ENCODE data around the gene IRF4. TPM values are rescaled to one million over a fixed set of nuclear protein-coding genes. Genes with fewer than 3 reads are reported as not detected.
A peak's percentile ranks its signal among the peaks of the same experiment; 100 is the strongest.

Gene IRF4
- total RNA-seq, 2 experiments from 2014 or later = 409 to 439 TPM

DNA sequence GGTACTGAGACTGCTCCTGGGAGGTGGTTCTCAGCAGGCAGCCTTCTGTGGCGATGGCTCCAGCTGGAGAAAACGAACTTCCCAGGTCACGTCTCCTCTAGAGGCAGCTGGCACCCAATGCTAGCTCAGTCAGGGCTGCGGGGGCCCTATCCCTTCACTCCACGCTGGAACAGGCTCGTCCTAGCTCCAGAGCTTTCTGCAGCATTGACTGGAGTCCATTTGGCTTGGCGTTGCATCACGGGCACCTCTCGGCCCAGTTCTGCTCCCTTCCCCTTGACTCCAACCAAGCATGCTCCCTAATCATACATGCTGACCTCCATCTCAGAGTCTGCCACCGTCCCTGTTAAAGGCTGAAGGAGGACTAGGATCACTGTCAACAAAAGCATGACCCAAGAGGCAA lies 5.9 kb upstream of the IRF4 start:
- POLR2A ChIA-PET = interaction anchor here (0.6 to 1.2 kb wide), 3 partner anchors 10 to 26 kb away, joined by 3 read pairs; no protein-coding TSS in a partner anchor
- Mint-ChIP-seq H3K4me3 (no peak overlapping the region), H3K9me3 (no peaks in the 10 kb centered on the region), H3K4me1 (ENCODE audit: low read depth) (peaks cover 26% of the 10 kb centered on the region), H3K36me3 (ENCODE audit: low read depth) (no peaks in the 10 kb centered on the region), H3K27me3 (peaks cover 9% of the 10 kb centered on the region), H3K27ac (no peak overlapping the region)
- CTCF ChIA-PET = interaction anchor here (1.1 to 1.7 kb wide), 3 partner anchors 77 to 412 kb away, joined by 3 to 4 read pairs (median 3); no protein-coding TSS in a partner anchor
- intact Hi-C loops (cut with micrococcal nuclease) = loop anchor here (5.0 kb wide), 2 partner anchors 43 to 93 kb away; partner anchors contain the start of gene DUSP22
- TF ChIP-seq, protein P1, sequence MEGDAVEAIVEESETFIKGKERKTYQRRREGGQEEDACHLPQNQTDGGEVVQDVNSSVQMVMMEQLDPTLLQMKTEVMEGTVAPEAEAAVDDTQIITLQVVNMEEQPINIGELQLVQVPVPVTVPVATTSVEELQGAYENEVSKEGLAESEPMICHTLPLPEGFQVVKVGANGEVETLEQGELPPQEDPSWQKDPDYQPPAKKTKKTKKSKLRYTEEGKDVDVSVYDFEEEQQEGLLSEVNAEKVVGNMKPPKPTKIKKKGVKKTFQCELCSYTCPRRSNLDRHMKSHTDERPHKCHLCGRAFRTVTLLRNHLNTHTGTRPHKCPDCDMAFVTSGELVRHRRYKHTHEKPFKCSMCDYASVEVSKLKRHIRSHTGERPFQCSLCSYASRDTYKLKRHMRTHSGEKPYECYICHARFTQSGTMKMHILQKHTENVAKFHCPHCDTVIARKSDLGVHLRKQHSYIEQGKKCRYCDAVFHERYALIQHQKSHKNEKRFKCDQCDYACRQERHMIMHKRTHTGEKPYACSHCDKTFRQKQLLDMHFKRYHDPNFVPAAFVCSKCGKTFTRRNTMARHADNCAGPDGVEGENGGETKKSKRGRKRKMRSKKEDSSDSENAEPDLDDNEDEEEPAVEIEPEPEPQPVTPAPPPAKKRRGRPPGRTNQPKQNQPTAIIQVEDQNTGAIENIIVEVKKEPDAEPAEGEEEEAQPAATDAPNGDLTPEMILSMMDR (IDR thresholded peaks at IDR 0.05) = no peak
- ATAC-seq (no peak), DNase-seq (no peak)

DNA sequence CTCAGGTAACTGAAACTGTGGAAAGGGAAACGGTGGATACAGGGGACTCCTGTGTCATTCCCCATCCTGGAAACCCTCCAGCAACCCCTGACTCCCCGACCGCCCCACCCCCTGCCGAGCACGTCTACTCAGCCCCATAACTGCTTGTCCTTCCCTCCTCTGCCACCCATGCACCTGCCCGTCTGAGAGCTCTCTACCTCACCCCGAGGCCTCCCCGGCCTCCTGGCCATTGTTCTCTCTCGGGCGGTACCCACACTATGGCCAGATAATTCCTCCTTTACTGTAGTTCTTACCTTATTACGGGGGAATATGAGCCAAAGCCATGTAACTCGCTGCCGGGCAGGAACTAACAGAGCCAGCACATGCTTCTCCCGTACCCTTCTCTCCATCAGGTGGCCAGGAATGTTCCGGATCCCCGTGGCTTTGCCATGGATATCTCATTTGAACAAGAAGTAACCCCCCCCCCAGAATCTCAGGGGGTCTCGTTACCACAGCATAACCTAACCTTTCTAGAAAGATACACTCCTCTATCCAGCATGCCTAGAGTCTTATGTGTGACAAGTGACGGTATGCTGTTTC lies 4.8 kb upstream of the IRF4 start:
- Mint-ChIP-seq H3K27ac (no peak overlapping the region), H3K27me3 (peaks cover 4% of the 10 kb centered on the region), H3K4me3 (no peak overlapping the region), H3K36me3 (ENCODE audit: low read depth) (peaks cover 3% of the 10 kb centered on the region), H3K4me1 (ENCODE audit: low read depth) (peaks cover 31% of the 10 kb centered on the region), H3K9me3 (no peaks in the 10 kb centered on the region)
- TF ChIP-seq, protein P1 (IDR thresholded peaks at IDR 0.05) = no peak
- ATAC-seq (no peak), DNase-seq (no peak)
- POLR2A ChIA-PET = interaction anchor here (29.9 kb wide), 1 partner anchor 29 kb away, joined by 888 read pairs; no protein-coding TSS in a partner anchor
- CTCF ChIA-PET = no interaction called here
- intact Hi-C loops (cut with micrococcal nuclease) = loop anchor here (5.0 kb wide), 2 partner anchors 44 to 94 kb away; partner anchors contain the start of gene DUSP22

DNA sequence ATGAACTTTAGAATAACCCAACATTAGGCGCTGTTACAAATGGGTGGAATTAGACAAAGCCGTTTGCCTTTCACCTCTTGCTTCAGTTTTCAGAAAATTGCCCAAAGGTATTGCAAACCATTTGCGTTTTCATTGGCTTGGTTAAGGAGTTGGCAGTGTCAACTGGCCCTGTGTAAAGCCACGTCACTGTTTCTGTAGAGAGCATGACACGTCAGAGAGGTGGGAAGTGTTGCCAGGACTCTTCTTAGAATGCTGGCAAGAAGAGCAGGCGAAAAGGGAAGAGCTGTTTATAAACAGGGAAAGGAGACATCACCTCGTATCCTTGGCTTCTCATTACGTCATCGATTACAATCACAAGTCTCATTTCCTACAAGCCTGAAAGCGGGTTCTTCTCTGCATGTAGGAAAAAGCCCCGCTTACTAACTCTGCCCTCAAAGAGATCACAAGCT lies 4.2 kb upstream of the IRF4 start:
- H3K4me1 Mint-ChIP-seq (ENCODE audit: low read depth) = peaks cover 31% of the 10 kb centered on the region
- no peaks in the 10 kb centered on the region for H3K9me3 Mint-ChIP-seq
- H3K4me3 Mint-ChIP-seq = no peak overlapping the region
- ChIA-PET CTCF (interaction anchor here (0.9 to 1.4 kb wide), 2 partner anchors 164 to 192 kb away, joined by 3 read pairs; no protein-coding TSS in a partner anchor), POLR2A (interaction anchor here (0.8 to 29.9 kb wide), 4 partner anchors 11 to 162 kb away, joined by 3 to 888 read pairs (median 6); no protein-coding TSS in a partner anchor)
- H3K27me3 Mint-ChIP-seq = peaks cover 4% of the 10 kb centered on the region
- TF ChIP-seq, protein P1 (IDR thresholded peaks at IDR 0.05) = no peak
- peaks cover 8% of the 10 kb centered on the region for H3K36me3 Mint-ChIP-seq (ENCODE audit: low read depth)
- no peak overlapping the region for H3K27ac Mint-ChIP-seq
- ATAC-seq = no peak
- DNase-seq = no peak
- intact Hi-C loops (cut with micrococcal nuclease) = loop anchor here (5.0 kb wide), 2 partner anchors 45 to 95 kb away; partner anchors contain the start of gene DUSP22

DNA sequence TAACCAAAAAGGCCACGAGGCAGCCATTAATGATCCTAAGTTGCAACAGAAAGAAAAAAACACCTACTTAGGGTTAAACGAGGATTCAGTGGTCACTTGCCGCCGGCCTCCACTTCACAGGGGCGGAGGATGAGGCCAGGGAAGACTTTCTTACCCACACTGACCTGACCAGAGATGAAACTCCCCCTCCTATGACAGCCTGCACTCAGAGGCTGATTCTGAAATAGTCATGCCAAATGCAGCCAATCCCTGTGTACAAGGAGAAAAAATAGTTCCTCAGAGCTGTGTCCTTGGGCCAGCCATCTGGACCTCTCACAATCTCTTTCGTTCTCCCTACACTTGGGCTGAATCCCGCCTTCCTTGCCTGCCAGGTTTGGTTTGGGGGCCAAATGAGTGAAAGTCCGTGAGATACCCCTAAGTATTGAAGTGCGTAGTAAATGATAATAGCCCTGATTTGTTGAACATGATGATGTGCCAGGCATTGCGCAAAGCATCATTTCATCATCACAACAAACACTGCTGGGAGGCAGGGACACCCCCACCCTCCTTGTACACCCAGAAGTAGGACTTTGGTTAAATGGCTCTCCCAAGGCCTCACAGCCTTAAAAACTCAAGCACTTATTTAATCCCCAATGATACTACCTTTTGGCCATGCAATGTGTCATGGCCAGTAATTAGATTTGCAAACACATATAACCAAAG lies 3.2 kb upstream of the IRF4 start:
- TF ChIP-seq, protein P1 (IDR thresholded peaks at IDR 0.05) = no peak
- intact Hi-C loops (cut with micrococcal nuclease) = loop anchor here (5.0 kb wide), 2 partner anchors 46 to 96 kb away; partner anchors contain the start of gene DUSP22
- CTCF ChIA-PET = interaction anchor here (0.9 to 2.4 kb wide), 5 partner anchors 70 to 205 kb away, joined by 3 to 8 read pairs (median 3); no protein-coding TSS in a partner anchor
- H3K9me3 Mint-ChIP-seq = no peaks in the 10 kb centered on the region
- DNase-seq (no peak), ATAC-seq (no peak)
- H3K4me3 Mint-ChIP-seq = no peak overlapping the region
- peaks cover 4% of the 10 kb centered on the region for H3K27me3 Mint-ChIP-seq
- H3K4me1 Mint-ChIP-seq (ENCODE audit: low read depth) = peaks cover 31% of the 10 kb centered on the region
- POLR2A ChIA-PET = interaction anchor here (0.8 to 29.9 kb wide), 10 partner anchors 10 to 196 kb away, joined by 3 to 888 read pairs (median 48); partner anchors contain the start of gene DUSP22
- peaks cover 17% of the 10 kb centered on the region for H3K36me3 Mint-ChIP-seq (ENCODE audit: low read depth)
- peak overlapping the region; percentile 2 for H3K27ac Mint-ChIP-seq
